COR-L47 (cell line): ENCODE results near the gene ALKBH2.
A peak's percentile ranks its signal among the peaks of the same experiment; 100 is the strongest.

ENCODE experiments used
- DNase-seq: peaks from one replicate; lab custom pipeline; 2025; lab: John Stamatoyannopoulos, UW

Gene ALKBH2

DNA sequence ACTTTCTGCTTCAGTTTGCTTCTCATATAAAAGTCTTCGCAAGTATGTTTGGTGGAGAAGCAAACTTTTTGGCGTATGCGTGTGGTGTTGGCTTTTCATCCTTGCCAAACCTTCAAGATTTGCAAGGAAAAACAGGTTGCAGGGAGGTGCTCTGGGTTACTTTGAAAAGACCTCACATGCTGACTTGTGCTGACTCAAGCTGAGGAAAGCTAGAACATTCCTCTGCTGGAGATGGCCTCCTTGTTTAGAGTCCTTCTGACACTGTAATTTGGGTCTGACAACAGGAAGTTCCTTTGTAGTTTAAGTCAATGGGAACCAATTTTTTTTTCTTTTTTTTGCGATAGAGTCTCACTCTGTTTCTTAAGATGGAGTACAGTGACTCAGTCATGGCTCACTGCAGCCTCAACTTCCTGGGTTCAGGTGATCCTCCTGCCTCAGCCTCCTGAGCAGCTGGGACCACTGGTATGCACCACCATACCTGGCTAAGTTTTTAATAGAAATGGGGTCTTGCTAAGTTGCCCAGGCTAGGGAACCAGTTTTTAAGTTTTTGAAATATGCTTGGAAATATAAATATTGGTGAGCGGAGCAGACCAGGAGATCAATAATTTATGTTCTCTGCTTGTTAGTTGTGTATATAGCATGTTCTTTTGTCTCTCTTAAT is 20.5 kb upstream of the ALKBH2 start:
- no peak for DNase-seq

DNA sequence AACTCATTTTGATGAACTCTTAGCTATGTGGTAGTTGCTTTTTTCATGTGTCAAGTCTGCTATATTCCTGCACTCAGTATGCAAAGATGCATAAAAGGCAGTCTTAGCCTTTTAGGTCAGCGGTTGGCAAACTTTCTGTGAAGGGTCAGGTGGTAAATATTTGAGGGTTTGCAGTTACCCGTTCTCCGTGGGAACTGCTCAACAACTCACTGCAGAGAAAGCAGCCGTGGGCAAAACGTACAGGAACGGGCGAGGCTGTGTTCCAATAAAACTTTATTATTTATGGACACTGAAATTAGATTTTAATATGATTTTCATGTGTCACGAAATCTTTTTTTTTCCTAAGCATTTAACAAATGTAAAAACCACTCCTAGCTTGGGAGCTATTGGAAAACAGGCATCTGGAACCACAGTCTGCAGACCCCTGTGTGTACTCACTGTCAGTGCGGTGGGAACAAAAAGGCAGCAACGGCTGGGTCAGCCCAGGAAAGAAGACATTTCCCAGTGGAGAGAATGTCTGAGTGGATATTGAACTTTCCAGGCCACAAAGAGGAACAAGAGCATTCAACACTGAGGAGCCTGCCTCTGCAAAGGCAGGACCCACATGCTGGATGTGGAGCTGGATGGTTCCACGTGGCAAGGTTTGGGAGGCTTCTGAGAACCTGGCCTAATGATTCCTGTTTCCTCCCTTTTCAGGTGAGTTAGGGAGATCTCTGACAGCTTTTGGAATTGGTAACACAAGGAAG is 19.6 kb upstream of the ALKBH2 start:
- no peak for DNase-seq

DNA sequence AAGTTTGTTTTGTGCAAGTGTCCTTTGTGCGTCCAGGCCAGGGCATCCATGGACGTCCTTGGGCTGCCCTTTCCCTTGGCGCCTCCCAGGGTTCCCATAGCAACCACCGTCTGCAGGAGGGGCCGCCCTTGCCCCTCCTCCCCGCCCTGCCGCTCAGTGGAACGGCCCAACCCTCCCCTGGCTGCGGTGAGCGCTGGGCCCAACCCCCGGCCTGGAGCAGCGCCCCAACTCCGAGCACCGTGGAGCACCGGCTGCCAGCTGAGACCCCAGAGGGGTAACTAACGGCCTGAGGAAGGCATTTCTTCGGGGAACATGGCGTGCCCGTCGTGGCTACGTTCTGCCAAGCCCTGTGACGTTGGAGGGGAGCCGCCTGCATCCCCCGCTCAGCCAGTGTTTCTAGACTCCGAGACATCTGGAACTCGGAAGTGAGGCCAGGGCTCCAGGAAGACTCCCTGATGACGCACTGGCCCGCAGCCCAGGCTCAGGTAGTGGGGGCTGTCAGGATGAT is 17.8 kb upstream of the ALKBH2 start:
- no peak for DNase-seq

DNA sequence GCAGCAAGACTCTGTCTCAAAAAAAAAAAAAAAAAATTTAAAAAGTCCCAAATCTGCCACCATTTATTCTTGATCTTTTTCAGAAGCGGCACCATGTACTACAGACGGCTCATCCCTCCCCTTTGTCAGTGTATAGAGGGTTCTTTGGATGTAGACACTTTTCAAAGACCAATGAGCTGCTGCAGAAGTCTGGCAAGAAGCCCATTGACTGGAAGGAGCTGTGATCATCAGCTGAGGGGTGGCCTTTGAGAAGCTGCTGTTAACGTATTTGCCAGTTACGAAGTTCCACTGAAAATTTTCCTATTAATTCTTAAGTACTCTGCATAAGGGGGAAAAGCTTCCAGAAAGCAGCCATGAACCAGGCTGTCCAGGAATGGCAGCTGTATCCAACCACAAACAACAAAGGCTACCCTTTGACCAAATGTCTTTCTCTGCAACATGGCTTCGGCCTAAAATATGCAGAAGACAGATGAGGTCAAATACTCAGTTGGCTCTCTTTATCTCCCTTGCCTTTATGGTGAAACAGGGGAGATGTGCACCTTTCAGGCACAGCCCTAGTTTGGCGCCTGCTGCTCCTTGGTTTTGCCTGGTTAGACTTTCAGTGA is 16.6 kb upstream of the ALKBH2 start:
- no peak for DNase-seq

DNA sequence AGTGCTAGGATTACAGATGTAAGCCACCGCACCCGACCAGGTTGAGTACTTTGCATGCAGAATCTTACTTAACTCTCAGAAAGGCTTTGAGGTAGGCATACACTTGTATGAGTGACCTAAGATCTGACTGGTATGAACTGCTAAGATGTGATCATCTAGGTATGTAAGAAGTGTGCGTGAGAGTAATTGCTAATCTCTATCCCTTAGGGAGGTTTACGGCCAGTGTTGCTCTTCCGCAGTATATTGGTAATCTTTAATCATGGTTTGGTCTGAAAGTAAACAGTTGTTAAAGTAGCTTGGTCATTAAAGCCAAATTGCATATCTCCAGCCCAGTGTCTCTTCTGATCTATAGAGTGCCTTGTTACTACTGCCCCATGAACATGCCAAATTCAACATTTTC is 11.9 kb upstream of the ALKBH2 start:
- no peak for DNase-seq

DNA sequence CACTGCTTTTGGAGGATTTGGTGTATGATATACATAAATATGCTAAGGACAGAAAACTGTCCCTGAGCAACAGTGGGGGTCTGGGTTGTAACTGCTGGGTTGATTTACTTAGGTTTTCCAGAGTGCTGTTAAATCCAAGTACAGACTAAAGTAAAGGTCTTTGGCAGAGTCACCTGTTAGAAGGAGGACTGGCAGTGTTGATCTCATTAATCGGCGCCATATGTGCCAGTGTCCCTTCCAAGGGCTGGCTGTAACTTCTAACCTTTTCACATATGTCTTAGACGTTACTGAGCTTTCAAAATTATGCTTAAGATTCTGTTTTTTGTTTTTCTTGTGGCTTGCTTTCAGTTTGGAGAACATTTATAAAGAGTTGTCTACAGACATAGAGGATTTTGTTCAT is 9.2 kb upstream of the ALKBH2 start:
- DNase-seq, result no peak

DNA sequence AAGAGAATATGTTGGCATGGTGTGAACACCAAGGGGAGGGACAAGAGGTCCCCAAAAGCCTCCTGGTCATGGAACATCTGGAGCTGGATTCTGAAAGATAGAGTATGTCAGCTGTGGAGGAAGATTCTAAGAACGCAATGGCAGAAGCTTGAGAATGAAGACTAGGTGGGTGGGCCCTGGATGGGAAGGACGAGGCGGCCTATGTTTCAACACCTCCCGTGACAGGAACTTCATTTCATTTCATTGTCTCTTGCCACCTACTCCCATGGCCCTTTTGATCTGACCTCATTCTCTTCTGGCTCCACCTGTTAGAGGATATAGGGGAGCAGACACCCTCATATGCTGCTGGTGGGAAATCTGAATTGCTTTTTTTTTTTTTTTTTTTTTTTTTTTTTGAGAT is 7.5 kb upstream of the ALKBH2 start:
- no peak for DNase-seq

DNA sequence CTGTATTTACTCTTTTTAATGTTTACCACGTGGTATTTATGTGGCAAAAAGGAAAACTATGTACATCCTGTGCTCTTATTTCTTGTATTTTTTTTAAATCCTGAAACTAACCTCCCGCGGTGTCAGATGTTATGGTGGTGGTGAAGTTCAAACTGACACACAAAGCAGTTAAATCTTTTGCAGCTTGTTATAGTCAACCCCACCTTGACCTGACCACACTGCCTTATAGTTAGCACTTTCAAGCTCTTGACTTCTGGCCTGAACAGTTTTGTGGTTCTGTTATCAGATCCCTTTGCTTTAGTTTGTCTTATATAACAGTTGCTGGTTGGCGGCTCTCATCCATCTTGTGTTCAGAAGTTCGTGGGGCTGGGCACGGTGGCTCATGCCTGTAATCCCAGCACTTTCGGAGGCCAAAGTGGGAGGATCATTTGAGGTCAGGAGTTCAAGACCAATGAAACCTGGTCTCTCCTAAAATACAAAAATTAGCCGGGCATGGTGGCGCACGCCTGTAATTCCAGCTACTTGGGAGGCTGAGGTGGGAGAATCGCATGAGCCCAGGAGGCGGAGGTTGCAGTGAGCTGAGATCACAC is 6.3 kb upstream of the ALKBH2 start:
- no peak for DNase-seq

DNA sequence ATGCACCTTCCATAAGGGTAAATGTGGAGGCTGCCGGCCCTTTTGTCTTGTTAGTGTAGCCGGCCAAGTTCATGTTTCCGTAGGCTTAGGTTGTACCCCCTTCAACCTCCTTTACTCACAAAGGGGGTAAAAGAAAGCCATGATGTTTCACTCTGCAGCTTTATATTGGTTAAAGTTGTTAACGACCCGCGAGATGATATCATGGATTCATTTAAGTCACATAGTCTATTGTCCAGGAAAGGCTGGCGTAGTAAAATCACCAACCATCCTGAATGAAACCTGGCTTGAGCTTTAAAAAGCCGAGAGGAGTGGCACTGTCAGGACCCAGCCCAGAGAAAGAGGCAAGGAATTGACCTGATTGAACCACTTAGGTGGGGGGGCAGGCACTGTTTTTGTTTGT is 5.4 kb upstream of the ALKBH2 start:
- no peak for DNase-seq

DNA sequence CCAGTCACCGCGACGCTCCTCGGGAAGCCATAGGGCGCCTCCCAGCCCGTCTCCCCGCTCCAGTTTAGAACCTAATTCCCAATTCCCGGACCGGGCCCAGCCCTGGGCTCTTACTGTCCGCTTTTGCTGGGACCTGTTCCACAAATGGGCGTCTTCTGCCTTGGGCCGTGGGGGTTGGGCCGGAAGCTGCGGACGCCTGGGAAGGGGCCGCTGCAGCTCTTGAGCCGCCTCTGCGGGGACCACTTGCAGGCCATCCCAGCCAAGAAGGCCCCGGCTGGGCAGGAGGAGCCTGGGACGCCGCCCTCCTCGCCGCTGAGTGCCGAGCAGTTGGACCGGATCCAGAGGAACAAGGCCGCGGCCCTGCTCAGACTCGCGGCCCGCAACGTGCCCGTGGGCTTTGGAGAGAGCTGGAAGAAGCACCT is 4.9 kb upstream of the ALKBH2 start:
- DNase-seq, result no peak

DNA sequence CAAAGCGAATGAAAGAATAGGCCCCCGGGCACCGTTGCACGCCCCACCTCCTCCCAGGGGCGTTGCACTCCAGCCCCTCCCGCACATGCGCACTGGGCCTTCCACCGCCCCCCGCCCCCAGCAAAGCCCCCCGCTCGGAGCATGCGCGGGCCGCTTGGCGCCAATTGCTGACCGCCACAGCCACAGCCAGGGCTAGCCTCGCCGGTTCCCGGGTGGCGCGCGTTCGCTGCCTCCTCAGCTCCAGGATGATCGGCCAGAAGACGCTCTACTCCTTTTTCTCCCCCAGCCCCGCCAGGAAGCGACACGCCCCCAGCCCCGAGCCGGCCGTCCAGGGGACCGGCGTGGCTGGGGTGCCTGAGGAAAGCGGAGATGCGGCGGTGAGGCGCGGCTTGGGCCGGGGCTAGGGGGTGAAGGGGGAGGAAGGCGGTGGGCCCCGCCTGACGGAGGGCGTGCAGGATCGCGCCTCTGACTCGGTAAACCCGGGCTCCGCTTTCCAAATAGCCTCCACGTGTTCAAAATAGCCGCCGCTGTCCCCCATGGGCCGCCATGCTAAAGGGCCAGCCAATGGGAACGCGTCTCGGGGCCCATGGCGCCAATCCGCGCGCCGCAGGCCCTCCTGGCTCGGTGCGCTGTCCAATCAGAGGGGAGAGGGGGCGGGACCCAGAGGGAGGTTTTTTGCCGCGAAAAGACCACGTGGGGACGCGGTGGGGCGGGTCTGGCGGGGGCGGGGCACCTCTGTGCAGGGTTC is 4.3 kb upstream of the ALKBH2 start, which contains the start of gene UNG:
UNG (plus strand) TSS at position 163 of the 748 bp plus-strand sequence; CDS start at position 246, 83 bp downstream.
- DNase-seq, result peak; percentile 97

DNA sequence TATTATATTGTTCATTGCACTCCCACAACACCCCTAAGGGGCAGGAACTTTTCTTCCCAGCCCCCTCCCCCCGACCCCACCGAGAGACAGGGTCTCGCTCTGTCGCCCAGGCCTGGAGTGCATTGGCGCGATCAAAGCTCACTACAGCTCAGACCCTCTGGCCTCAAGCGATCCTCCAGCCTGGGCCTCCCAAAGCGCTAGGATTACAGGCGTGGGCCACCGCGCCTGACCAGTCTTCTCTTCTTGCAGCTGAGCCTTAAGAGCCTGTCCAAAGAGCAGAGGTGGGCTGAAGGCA is 3.8 kb upstream of the ALKBH2 start:
- no peak for DNase-seq

DNA sequence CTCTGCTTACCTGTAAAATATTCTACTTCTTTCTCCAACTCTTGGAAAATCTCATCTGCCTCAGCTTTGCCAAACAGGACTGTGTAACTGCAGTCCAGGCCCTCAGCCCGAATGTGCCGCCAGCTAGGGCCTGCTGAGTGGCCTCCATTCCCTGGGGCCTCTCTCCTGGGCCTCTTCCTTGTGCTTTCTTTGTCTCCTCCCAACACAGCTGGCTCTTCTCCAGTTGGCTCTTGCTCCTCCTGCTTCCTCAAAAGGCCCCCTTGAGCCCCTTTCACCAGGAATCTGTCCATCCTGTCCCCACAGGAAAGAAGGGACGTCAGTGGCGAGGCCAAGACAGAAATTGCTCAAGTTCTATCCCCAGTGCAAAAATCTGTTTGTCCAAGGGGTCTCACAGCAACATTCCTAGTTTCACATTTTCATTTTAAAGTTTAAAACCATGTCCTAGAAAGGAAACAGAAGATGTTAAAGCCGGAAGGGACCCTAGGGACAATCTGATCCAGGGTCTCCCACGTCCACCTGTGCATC is 713 bp downstream of the ALKBH2 start:
- DNase-seq, result peak; percentile 6

DNA sequence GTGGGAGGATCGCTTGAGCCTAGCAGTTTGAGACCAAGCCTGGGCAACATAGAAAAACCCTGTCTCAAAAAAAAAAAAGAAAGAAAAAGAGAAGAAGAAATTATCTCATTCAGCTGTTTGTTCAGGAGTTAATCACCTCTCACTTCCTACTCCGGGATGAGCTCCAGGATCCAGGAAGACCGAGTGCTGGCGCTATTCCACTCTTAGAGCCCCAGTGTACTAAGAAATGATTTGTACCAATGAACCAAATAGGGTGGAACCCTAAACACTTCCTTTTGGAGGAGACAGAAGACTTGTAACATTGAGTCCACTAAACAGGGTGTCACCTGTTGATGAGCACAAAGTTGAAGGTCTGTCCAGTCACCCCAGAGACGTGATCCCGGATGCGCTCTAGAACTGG is 3.6 kb downstream of the ALKBH2 start:
- DNase-seq, result no peak

DNA sequence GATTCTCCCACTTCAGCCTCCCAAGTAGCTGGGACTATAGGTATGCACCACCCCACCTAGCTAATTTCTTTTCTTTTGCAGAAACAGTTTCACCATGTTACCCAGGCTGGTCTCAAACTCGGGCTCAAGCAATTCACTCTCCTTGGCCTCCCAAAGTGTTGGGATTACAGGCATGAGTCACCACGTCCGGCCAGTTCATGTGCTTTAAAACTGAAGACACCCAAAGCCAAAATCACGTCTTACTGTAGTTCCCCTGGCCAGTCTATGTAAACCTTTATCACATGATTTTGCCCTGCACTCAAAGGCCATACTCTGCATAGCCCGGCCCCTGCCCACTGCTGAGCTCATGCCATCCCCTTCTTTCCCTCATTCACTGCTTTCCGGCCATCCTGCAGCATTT is 4.5 kb downstream of the ALKBH2 start:
- DNase-seq, result no peak

DNA sequence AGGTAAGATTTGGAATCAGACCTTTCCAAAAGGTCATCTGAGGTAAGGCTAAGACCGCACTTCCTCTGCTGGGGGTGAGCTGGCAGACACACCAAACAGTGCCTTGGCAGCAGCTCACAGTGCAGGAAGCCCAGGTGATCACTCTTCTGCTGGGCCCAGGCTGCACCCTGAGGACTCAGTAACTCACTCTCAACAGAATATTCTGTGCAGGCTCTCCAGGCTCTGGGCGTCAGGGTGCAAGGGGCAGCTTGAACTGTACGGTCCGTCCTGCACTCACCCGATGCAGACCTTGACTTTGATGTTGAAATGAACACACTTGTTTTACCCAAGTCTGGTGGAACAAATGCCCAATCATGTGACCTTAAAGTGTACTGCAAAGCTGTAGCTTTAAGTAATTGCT is 6.0 kb downstream of the ALKBH2 start:
- no peak for DNase-seq

DNA sequence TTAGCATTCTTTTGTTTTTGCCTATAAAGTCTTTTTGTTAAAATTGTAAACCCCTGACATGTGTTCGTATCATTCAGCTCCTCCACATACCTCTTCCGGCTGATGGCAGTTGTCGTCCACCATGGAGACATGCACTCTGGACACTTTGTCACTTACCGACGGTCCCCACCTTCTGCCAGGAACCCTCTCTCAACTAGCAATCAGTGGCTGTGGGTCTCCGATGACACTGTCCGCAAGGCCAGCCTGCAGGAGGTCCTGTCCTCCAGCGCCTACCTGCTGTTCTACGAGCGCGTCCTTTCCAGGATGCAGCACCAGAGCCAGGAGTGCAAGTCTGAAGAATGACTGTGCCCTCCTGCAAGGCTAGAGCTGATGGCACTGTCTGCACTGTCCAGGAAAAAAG is 7.7 kb downstream of the ALKBH2 start:
- DNase-seq, result no peak

DNA sequence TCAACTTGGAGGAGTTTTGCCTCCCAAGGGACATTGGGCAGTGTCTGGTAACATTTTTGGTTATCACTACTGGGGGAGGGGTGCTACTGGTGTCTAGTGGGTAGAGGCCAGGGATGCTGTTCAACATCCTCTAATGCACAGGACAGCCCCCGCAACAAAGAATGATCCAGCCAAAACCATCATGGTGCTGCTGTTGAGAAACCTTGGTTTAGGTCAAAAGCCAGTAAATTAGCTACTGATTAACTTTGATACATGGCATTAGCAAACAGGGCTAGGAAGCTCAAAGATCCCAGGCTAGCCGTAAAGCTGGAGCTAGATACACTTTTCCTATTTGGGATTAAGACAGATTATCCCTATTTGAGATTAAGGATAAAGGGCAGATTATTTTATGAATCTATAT is 8.8 kb downstream of the ALKBH2 start:
- DNase-seq, result no peak

DNA sequence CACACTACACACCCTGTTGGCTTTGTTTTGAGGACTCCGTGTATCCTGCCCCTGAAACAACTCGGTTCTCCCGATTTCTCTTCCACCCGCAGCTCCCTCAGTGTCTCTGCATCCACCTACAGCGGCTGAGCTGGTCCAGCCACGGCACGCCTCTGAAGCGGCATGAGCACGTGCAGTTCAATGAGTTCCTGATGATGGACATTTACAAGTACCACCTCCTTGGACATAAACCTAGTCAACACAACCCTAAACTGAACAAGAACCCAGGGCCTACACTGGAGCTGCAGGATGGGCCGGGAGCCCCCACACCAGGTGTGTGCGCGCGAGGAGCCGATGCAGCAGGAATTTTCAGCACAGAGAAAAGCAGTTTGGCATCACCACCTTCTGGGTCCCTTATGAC is 10.5 kb downstream of the ALKBH2 start:
- DNase-seq, result no peak

DNA sequence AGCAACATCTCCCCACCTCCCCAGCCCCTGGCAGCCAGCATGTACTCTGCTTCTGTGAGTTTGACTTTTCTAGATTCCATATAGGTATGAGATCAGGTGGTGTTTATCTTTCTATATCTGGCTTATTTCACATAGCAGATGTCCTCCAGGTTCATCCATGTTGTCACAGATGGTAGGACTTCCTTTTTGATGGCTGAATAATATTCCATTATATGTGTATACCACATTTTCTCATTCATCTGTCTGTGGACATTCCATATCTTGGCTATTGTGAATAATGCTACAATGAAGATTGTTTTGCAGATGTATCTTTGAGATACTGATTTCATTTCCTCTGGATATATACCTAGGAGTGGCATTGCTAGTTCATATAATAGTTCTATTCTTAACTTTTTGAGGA is 18.4 kb downstream of the ALKBH2 start:
- no peak for DNase-seq

DNA sequence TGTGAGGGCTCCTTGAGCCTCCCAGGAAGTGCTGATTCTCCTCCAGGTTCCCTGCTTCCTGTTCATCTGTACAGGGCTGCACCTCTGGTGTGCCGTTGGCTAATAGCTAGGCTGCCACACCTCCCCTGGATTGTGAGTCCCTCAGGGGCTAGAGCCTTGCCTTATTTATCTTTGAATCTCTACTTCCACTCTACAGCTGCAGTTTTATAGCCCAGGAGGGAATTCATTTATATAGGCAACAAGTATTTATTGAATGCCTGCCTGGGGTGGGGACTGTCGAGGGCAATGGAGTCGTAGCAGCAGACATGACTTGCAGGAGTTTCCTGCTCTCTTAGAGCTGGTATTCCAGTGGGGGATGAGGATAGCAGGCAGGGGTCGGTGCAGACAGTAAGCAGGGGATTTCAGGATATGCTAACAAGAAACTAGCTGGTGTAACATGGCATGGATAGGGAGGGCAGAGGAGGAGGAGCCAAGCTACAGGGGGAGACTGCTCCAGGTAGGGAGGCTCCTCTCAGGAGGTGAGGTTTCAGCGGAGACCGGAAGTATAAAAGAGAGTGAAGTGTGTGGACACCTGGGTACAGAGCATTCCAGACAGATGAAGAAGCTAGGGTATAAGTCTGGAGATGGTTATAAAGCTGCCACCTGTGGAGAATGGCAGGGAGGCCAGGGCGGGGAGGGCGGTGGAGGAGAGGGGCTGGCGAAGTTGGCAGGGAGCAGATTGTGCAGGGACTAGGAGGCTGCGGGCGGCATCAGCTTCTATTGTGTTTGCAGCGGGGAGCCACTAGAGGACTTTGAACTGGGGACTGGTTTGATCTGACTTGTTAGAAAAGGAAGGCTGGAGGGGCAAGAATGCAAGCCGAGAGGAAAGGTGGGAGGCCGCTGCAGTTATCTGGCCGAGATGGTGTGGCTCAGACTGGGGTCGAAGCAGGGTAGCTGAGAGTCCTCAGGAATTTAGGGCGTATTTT is 23.7 kb downstream of the ALKBH2 start:
- DNase-seq, result no peak
